Smooth muscle cell (in vitro differentiated cells): Measurements from ENCODE around the gene MORF4L2. TPM values are rescaled to one million over a fixed set of nuclear protein-coding genes. Genes with fewer than 3 reads are reported as not detected.
A peak's percentile ranks its signal among the peaks of the same experiment; 100 is the strongest.

Source experiments
- DNase-seq: peaks from one replicate; lab custom pipeline; 2025; ENCODE audit not compliant: unreplicated experiment; lab: John Stamatoyannopoulos, UW
- H2AFZ ChIP-seq: fragments of 200-600 bp; sonication (generic); 2 replicates; pipeline ENCODE4 v1.6.0; 2016; ENCODE audit warnings: antibody characterized with exemption, low read depth, mild to moderate bottlenecking
- H3F3A ChIP-seq: fragments of 200-600 bp; sonication (generic); 2 replicates; pipeline ENCODE4 v1.6.0; 2017; ENCODE audit warnings: antibody characterized with exemption, low read depth
- H3K27ac ChIP-seq: fragments of 200-600 bp; sonication (generic); 2 replicates; pipeline ENCODE4 v1.5.1; 2016; ENCODE audit warnings: low read depth, mild to moderate bottlenecking
- H3K27me3 ChIP-seq: fragments of 200-600 bp; sonication (generic); 2 replicates; pipeline ENCODE4 v1.6.1; 2016; ENCODE audit warnings: low read depth, mild to moderate bottlenecking
- H3K36me3 ChIP-seq: fragments of 200-600 bp; sonication (generic); 2 replicates; pipeline ENCODE4 v1.5.1; 2016; ENCODE audit warnings: low read depth
- H3K4me1 ChIP-seq: fragments of 200-600 bp; sonication (generic); 2 replicates; pipeline ENCODE4 v1.5.1; 2016; ENCODE audit warnings: low read depth
- H3K4me2 ChIP-seq: fragments of 200-600 bp; sonication (generic); 2 replicates; pipeline ENCODE4 v1.6.0; 2016; ENCODE audit warnings: mild to moderate bottlenecking
- H3K4me3 ChIP-seq: fragments of 200-600 bp; sonication (generic); 2 replicates; pipeline ENCODE4 v1.5.1; 2016; ENCODE audit warnings: mild to moderate bottlenecking
- H3K79me2 ChIP-seq: fragments of 200-600 bp; sonication (generic); 2 replicates; pipeline ENCODE4 v1.6.0; 2016; ENCODE audit warnings: low read depth, mild to moderate bottlenecking
- H3K9ac ChIP-seq: fragments of 200-600 bp; sonication (generic); 2 replicates; pipeline ENCODE4 v1.6.0; 2016; ENCODE audit warnings: low read depth
- H3K9me3 ChIP-seq: fragments of 200-600 bp; sonication (generic); replicated peaks from 2 replicates; pipeline ENCODE4 v1.5.1; 2016; ENCODE audit warnings: low read depth
- H4K20me1 ChIP-seq: fragments of 200-600 bp; sonication (generic); 2 replicates; pipeline ENCODE4 v1.6.0; 2016; ENCODE audit warnings: low read depth
- WGBS: methylation state at CpG from one replicate; pipeline ENCODE4 v1.1.7; 2016; ENCODE audit warnings: low lambda C conversion rate; 5-methylcytosine and 5-hydroxymethylcytosine counted together
- polyA plus RNA-seq: library from polyadenylated mRNA; unstranded; fragments of >200 nt; fragmentation: Nextera tagmentation; extraction: Ambion mirVana; gene quantifications from 2 replicates; pipeline ENCODE4 v1.2.1, GENCODE V29; 2016
- total RNA-seq: library from RNA; depleted of rRNA; stranded (reverse); fragments of >200 nt; gene quantifications from 2 replicates; pipeline ENCODE4 v1.2.3, GENCODE V29; 2014
- TF ChIP-seq, protein P1 (sequence below): fragments of 200-600 bp; sonication (generic); IDR thresholded peaks from 2 replicates; pipeline ENCODE4 v1.5.1; 2017; ENCODE audit warnings: borderline replicate concordance, mild to moderate bottlenecking, antibody characterized with exemption; ENCODE audit not compliant: insufficient read depth, poor library complexity, severe bottlenecking

The MORF4L2 gene
- total and polyA plus RNA-seq, 2 experiments from 2014 or later = 726 to 1,824 TPM

DNA sequence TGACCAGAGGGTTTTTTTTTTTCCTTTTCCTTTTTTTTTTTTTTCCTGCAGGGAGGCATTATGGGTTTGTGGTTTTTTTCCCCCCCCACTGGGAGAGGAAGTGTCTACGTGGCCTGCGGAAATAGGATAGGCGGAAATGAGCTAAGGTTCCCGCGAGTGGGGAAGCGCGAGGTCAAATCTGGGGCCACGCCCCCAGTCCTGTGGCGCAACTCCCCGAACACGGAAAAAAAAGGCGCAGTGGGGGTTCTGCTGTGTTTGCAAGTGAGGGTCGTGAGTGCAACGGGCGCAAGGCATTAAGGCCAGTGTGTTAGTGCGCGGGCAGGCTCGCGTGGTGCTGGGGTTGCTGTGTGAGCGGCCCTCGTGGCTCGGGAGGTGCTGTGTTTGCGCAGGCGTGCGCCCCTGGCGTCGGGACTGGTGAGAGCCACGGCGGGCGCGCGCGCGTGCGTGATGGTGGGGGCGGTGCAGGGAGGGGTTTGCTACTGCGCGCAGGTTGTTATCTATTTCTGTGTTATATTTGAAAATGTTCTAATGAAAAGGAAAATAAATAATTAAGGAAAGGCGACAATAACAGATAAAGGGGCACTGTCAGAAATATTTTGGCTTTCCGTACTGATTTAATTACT, 685 bp upstream of the MORF4L2 start:
- peaks cover 14% of the 10 kb centered on the region for H3K36me3 ChIP-seq
- H3K79me2 ChIP-seq = peaks cover 42% of the 10 kb centered on the region
- H3F3A ChIP-seq = peaks cover 28% of the 10 kb centered on the region
- peak overlapping the region; percentile 63 for H3K4me3 ChIP-seq
- WGBS = under 1% methylated on average over 39 of the region's 40 CpGs
- peaks cover 37% of the 10 kb centered on the region for H4K20me1 ChIP-seq
- TF ChIP-seq, protein P1, sequence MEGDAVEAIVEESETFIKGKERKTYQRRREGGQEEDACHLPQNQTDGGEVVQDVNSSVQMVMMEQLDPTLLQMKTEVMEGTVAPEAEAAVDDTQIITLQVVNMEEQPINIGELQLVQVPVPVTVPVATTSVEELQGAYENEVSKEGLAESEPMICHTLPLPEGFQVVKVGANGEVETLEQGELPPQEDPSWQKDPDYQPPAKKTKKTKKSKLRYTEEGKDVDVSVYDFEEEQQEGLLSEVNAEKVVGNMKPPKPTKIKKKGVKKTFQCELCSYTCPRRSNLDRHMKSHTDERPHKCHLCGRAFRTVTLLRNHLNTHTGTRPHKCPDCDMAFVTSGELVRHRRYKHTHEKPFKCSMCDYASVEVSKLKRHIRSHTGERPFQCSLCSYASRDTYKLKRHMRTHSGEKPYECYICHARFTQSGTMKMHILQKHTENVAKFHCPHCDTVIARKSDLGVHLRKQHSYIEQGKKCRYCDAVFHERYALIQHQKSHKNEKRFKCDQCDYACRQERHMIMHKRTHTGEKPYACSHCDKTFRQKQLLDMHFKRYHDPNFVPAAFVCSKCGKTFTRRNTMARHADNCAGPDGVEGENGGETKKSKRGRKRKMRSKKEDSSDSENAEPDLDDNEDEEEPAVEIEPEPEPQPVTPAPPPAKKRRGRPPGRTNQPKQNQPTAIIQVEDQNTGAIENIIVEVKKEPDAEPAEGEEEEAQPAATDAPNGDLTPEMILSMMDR = peak; percentile 38
- peak overlapping the region; percentile 73 for H2AFZ ChIP-seq
- peaks cover 20% of the 10 kb centered on the region for H3K4me1 ChIP-seq
- H3K27me3 ChIP-seq = no peaks in the 10 kb centered on the region
- peak overlapping the region; percentile 100 for H3K9ac ChIP-seq
- peak; percentile 91 for DNase-seq
- no peaks in the 10 kb centered on the region for H3K9me3 ChIP-seq
- peak overlapping the region; percentile 85 for H3K4me2 ChIP-seq
- H3K27ac ChIP-seq = peak overlapping the region; percentile 100

- no peak for DNase-seq
- Histone ChIP-seq H4K20me1 (peaks cover 55% of the 10 kb centered on the region), H3K4me1 (peaks cover 20% of the 10 kb centered on the region), H3K9ac (peak overlapping the region; percentile 100), H3K4me3 (peak overlapping the region; percentile 91), H3F3A (peaks cover 45% of the 10 kb centered on the region), H2AFZ (no peak overlapping the region), H3K27ac (peak overlapping the region; percentile 100), H3K79me2 (peaks cover 56% of the 10 kb centered on the region), H3K9me3 (no peaks in the 10 kb centered on the region), H3K36me3 (peaks cover 18% of the 10 kb centered on the region), H3K27me3 (no peaks in the 10 kb centered on the region), H3K4me2 (peak overlapping the region; percentile 97)
- TF ChIP-seq, protein P1 = no peak
- 2% methylated on average over 5 of the region's 5 CpGs for WGBS
These were observed 1.1 kb downstream of the MORF4L2 start for GRCh38 chrX:103685396-103685795.

GRCh38 chrX:103681443-103681842, 5.1 kb downstream of the MORF4L2 start:
- peak overlapping the region; percentile 13 for H3K4me2 ChIP-seq
- no peak overlapping the region for H3K9ac ChIP-seq
- no peak for DNase-seq
- TF ChIP-seq, protein P1 = no peak
- no peak overlapping the region for H2AFZ ChIP-seq
- peaks cover 56% of the 10 kb centered on the region for H3K79me2 ChIP-seq
- H3K4me3 ChIP-seq = no peak overlapping the region
- H3F3A ChIP-seq = peaks cover 80% of the 10 kb centered on the region
- H3K4me1 ChIP-seq = peaks cover 20% of the 10 kb centered on the region
- peaks cover 95% of the 10 kb centered on the region for H4K20me1 ChIP-seq
- WGBS = 97% methylated on average over 2 of the region's 2 CpGs
- no peaks in the 10 kb centered on the region for H3K9me3 ChIP-seq
- H3K27me3 ChIP-seq = no peaks in the 10 kb centered on the region
- peaks cover 28% of the 10 kb centered on the region for H3K36me3 ChIP-seq
- H3K27ac ChIP-seq = peak overlapping the region; percentile 100
